A673 (cell line): ENCODE data around the gene CAPN13. TPM values are rescaled to one million over a fixed set of nuclear protein-coding genes. Genes with fewer than 3 reads are reported as not detected.

Source experiments
- BruUV-seq: library from RNA; stranded (reverse); fragments of 400-500 nt; replicated peaks from 2 replicates; lab custom pipeline; 2021; lab: Mats Ljungman, UMichigan
- CTCF ChIA-PET: fragments of 300-600 bp; sonication (Branson Sonifier 250); formaldehyde crosslinking; loops from one replicate; lab custom pipeline; 2022; ENCODE audit warnings: antibody characterized with exemption; lab: Charles Lee
- POLR2A ChIA-PET: fragments of 300-600 bp; sonication (Branson Sonifier 250); formaldehyde crosslinking; loops from one replicate; lab custom pipeline; 2022; ENCODE audit warnings: antibody characterized with exemption; ENCODE audit not compliant: low non-redundant PET; lab: Charles Lee
- DNase-seq: peaks from one replicate; pipeline ENCODE4 v3.0.0-alpha.2; 2015; ENCODE audit warnings: low spot score
- H3K27ac ChIP-seq: fragments of 200-600 bp; sonication (generic); 2 replicates; pipeline ENCODE4 v1.5.1; 2016; ENCODE audit warnings: mixed run types, low read depth, mild to moderate bottlenecking, mixed read lengths, antibody characterized with exemption, low read length; ENCODE audit not compliant: poor library complexity, severe bottlenecking
- H3K27me3 ChIP-seq: fragments of 200-600 bp; sonication (generic); replicated peaks from 2 replicates; pipeline ENCODE4 v1.6.1; 2017; ENCODE audit warnings: mixed run types, low read depth, mild to moderate bottlenecking, mixed read lengths, antibody characterized with exemption, low read length; ENCODE audit not compliant: insufficient read depth, poor library complexity
- H3K36me3 ChIP-seq: fragments of 200-600 bp; sonication (generic); 2 replicates; pipeline ENCODE4 v1.6.1; 2016; ENCODE audit warnings: mixed run types, mild to moderate bottlenecking, mixed read lengths, antibody characterized with exemption, low read length; ENCODE audit not compliant: insufficient read depth, poor library complexity, severe bottlenecking
- H3K4me1 ChIP-seq: fragments of 200-600 bp; sonication (generic); 2 replicates; pipeline ENCODE4 v1.6.1; 2017; ENCODE audit warnings: mixed run types, mild to moderate bottlenecking, mixed read lengths, antibody characterized with exemption, low read length; ENCODE audit not compliant: insufficient read depth, poor library complexity, severe bottlenecking
- H3K4me3 ChIP-seq: fragments of 200-600 bp; sonication (generic); 2 replicates; pipeline ENCODE4 v1.5.1; 2016; ENCODE audit warnings: low read depth, mixed run types, mild to moderate bottlenecking, mixed read lengths, low read length; ENCODE audit not compliant: poor library complexity, severe bottlenecking
- H3K9me3 ChIP-seq: fragments of 200-600 bp; sonication (generic); 2 replicates; pipeline ENCODE4 v1.6.1; 2016; ENCODE audit warnings: mixed run types, low read depth, mild to moderate bottlenecking, mixed read lengths, antibody characterized with exemption, low read length; ENCODE audit not compliant: poor library complexity, severe bottlenecking
- EZH2 ChIP-seq: fragments of 200-600 bp; sonication (generic); IDR thresholded peaks from 2 replicates; pipeline ENCODE4 v1.6.1; 2017; ENCODE audit warnings: borderline replicate concordance, low read depth, mild to moderate bottlenecking, mixed read lengths, antibody characterized with exemption, low read length; ENCODE audit not compliant: poor library complexity, severe bottlenecking
- intact Hi-C: fragments of 100-400 bp; cut with micrococcal nuclease; formaldehyde crosslinking; loops from one replicate; pipeline ENCODE4 v1.10.0; 2022; ENCODE audit not compliant: unreplicated experiment
- total RNA-seq: library from RNA; stranded (reverse); gene quantifications from 2 replicates; pipeline ENCODE4 v1.2.3, GENCODE V29; 2021
- TF ChIP-seq, protein P1 (sequence below): fragments of 300-800, 200-600 bp; sonication (generic); conservative IDR thresholded peaks from 2 replicates; pipeline ENCODE4 v1.5.1; 2017; ENCODE audit warnings: low read depth, mild to moderate bottlenecking, antibody characterized with exemption, low read length, moderate library complexity, mixed read lengths

CAPN13 gene
- total RNA-seq, 1 experiment from 2014 or later = not detected

DNA sequence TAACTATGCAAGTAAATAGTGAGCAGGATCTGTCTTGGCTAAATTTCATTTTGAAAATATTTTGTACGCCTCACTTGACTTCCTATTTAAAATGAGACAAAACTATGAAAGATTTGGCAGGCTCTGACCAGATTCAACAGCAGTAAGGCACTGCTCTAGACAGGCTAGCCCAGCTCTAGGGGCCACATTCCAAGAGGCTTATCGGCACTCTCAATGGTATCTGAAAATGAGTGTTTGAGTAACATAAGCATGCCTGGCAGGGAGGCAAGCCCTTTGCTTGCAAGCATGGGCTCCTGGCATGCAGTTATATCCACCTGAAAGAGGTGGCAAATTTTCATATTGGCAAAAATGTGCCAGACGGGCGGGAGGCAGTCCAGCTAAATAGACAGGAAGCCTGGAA is 10.5 kb downstream of the CAPN13 start:
- CTCF ChIA-PET = no interaction called here
- POLR2A ChIA-PET = no interaction called here
- Histone ChIP-seq H3K4me1 (peaks cover 5% of the 10 kb centered on the region), H3K4me3 (no peak overlapping the region), H3K27me3 (peaks cover 2% of the 10 kb centered on the region), H3K27ac (no peak overlapping the region), H3K36me3 (no peaks in the 10 kb centered on the region), H3K9me3 (no peaks in the 10 kb centered on the region)
- BruUV-seq = no TSS peak
- DNase-seq = no peak
- intact Hi-C loops = no loop called here
- TF ChIP-seq EZH2 = no peak
- TF ChIP-seq, protein P1, sequence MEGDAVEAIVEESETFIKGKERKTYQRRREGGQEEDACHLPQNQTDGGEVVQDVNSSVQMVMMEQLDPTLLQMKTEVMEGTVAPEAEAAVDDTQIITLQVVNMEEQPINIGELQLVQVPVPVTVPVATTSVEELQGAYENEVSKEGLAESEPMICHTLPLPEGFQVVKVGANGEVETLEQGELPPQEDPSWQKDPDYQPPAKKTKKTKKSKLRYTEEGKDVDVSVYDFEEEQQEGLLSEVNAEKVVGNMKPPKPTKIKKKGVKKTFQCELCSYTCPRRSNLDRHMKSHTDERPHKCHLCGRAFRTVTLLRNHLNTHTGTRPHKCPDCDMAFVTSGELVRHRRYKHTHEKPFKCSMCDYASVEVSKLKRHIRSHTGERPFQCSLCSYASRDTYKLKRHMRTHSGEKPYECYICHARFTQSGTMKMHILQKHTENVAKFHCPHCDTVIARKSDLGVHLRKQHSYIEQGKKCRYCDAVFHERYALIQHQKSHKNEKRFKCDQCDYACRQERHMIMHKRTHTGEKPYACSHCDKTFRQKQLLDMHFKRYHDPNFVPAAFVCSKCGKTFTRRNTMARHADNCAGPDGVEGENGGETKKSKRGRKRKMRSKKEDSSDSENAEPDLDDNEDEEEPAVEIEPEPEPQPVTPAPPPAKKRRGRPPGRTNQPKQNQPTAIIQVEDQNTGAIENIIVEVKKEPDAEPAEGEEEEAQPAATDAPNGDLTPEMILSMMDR = no peak

DNA sequence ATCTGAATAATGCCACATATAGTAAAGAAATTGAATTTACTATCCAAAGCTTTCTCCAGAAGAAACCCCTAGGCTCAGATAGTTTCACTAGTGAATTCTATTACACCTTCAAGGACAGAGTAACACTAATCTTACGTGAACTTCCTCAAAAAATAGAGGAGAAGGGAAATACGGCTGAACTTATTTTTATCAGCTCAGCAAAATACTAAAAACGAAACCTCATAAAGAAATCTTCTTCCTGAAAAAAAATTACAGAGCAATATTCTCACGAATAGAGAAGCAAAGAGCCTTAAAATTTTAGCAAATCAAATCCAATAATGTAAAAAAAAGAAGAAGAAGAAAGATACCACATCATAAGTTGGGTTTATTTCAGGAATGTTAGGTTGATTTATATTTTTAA is 14.7 kb downstream of the CAPN13 start:
- TF ChIP-seq, protein P1 = no peak
- TF ChIP-seq EZH2 = no peak
- intact Hi-C loops = no loop called here
- no TSS peak for BruUV-seq
- H3K27me3 ChIP-seq = peaks cover 6% of the 10 kb centered on the region
- ChIA-PET CTCF (no interaction called here), POLR2A (no interaction called here)
- no peak overlapping the region for H3K27ac ChIP-seq
- H3K4me1 ChIP-seq = no peaks in the 10 kb centered on the region
- no peaks in the 10 kb centered on the region for H3K36me3 ChIP-seq
- no peak overlapping the region for H3K4me3 ChIP-seq
- no peak for DNase-seq
- H3K9me3 ChIP-seq = no peaks in the 10 kb centered on the region

DNA sequence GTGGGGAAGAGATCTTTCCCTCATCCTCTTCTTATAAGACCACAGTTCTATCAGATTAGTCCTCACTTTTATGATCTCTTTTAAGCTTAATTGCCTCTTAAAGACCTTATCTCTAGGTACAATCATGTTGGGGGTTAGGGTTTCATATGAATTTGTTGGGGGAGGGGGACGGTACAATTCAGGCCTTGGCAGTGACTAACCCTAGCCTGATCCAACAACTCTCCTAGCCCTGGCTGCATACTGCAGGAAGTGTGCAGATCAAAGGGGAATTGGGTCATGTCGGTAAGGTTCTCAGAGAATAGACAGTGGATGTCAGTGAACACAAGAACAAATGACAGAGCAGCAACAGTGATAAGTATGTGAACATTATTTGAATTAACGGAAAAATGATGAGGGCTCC is 16.4 kb downstream of the CAPN13 start:
- Histone ChIP-seq H3K9me3 (no peaks in the 10 kb centered on the region), H3K36me3 (no peaks in the 10 kb centered on the region), H3K4me1 (no peaks in the 10 kb centered on the region), H3K27me3 (peaks cover 6% of the 10 kb centered on the region), H3K4me3 (no peak overlapping the region), H3K27ac (no peak overlapping the region)
- BruUV-seq = no TSS peak
- TF ChIP-seq, protein P1 = no peak
- no peak for TF ChIP-seq EZH2
- intact Hi-C loops = no loop called here
- ChIA-PET CTCF (interaction anchor here (1.0 kb wide), 1 partner anchor 80 kb away, joined by 3 read pairs; no protein-coding TSS in a partner anchor), POLR2A (no interaction called here)
- no peak for DNase-seq
